ENCODE data around the gene SORT1. TPM values are rescaled to one million over a fixed set of nuclear protein-coding genes. Genes with fewer than 3 reads are reported as not detected.
"Not testable (repeated sequence)": the region's sequence is repeated elsewhere in the genome, so short reads cannot be mapped to it uniquely, and the experiment has no call there.

Gene SORT1
- polyA plus RNA-seq, 1 donor = 30.7 TPM

DNA sequence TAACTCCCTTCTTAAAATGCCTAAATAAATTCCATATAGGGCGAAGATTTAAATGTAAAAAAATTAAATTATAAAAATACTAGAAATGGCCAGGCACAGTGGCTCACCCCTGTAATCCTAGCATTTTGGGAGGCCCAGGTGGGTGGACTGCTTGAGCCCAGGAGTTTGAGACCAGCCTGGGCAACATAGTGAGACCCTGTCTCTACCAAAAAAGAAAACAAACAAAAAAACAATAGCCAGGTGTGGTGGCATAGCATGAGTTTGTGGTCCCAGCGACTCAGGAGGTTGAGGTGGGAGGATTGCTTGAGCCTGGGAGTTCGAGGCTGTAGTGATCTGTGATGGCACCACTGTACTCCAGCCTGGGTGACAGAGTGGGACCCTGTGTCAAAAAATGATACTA lies 17.8 kb downstream of the SORT1 start:
- DNase-seq (ENCODE audit: low read depth) = no peak

DNA sequence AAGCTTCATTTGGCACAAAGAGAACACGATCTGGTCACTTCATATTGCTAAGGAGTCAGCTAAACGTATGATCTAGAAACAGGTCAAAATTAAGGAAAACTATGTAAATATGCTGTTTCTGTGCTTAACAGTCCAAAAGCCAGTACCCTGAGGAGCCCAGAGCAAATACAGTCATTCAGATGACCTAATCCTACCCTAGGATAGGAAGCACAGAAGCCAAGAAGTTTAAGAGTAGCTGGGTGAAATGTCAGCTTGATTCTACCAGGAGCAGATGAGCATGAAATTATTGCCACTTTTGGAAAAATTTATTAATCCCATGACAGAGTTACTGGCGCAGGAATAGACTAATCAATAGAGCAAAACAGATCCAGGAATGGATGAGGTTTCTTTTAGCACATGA lies 18.3 kb downstream of the SORT1 start:
- DNase-seq (ENCODE audit: low read depth) = no peak

DNA sequence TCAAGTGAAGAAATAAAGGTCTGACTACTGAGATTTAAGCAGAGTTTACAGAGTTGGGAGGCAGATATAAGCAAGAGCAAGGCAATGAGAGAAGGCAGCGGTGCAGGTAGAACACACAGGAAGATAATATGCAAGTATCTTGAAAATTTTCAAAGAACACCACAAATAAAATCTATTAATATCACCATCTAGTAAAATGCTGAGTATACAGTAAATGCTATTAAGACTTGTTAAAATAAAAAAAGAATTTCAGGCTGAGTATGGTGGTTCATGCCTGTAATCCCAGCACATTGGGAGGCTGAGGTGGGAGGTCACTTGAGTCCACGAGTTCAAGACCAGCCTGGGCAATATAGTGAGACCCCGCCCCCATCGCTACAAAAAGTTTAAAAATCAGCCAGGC lies 20.0 kb downstream of the SORT1 start:
- no peak for DNase-seq (ENCODE audit: low read depth)

DNA sequence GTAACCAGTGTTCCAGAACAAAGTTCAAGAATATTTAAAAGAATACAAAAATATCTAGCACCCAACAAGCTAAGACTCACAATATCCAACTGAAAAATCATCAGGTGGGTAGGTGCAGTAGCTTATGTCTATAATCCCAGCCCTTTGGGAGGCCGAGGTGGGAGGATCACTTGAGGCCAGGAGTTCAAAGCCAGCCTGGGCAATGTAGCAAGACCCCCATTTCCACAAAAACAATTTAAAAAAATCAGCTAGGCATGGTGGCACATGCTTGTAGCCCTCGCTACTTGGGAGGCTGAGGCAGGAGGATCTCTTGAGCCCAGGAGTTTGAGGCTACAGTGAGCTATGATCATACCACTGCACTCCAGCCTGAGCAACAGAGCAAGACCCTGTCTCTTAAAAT lies 24.0 kb downstream of the SORT1 start:
- not testable (repeated sequence) for DNase-seq (ENCODE audit: low read depth)

DNA sequence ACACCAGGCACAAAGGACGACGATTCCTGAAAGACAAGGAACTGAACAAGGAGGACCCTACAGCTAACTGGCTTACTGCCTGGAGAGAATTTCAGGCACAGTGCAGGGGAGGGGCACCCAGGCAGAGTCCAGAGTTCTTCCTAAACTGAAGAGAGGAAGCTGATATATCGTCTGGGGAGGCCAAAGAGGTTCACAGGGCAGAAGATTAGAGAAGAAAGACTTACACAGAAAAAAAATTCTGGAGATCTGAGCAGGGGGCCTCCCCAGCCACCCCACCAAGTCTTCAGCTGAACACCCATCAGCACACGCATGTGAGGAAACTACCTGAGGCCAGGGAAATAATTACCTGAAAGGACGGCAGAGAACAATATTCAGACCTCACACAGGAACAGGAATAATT lies 24.6 kb downstream of the SORT1 start:
- no peak for DNase-seq (ENCODE audit: low read depth)

GRCh38 chr1:109372281-109372680 lies 25.4 kb downstream of the SORT1 start:
- DNase-seq (ENCODE audit: low read depth) = no peak

DNA sequence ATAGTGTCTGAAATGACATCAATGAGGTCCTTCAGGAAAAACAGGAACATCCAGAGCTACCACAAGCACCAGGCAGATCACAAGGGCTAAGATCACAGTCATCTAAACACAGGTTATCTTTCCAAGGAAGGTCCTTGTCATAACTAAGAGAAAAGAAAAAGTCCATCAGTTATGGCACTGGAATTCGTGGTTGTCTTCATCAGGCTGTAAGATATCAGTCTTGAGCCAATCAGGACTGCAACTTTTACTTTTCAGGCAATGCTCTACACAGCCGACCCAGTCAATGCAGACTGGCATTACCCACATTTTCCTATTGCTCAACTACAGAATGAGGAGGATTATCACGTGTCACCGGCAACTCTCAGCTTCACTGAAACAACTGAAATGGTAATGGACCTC lies 26.4 kb downstream of the SORT1 start:
- no peak for DNase-seq (ENCODE audit: low read depth)

DNA sequence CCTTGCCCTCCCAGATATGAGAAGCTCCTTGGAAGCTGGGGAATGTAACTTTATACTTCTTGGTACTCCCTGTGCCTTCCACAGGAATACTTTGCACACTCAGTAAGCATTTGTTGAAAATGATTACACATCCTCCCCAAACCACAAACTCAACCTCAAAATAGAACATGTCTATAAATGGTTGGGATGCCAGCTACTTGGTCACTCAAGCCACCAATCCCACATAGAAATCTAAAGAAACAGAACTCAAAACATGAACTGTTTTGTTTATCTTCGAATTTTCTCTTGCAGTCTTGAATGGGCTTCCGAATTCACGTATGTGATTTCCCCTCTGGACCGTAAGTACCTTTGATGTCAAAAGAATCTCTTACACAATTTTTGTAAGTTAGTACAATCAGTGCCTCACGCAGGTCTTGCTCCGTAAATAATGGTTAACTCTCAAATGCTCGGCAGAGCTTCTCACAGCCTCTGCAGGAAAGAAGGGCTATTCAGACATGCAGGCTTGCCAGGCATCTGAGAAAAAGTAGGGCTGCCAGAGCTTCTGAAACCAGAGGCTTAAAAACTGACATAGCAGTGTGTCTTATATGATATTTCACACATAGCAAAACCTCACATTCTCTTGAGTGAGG lies 26.9 kb downstream of the SORT1 start:
- DNase-seq (ENCODE audit: low read depth) = no peak

DNA sequence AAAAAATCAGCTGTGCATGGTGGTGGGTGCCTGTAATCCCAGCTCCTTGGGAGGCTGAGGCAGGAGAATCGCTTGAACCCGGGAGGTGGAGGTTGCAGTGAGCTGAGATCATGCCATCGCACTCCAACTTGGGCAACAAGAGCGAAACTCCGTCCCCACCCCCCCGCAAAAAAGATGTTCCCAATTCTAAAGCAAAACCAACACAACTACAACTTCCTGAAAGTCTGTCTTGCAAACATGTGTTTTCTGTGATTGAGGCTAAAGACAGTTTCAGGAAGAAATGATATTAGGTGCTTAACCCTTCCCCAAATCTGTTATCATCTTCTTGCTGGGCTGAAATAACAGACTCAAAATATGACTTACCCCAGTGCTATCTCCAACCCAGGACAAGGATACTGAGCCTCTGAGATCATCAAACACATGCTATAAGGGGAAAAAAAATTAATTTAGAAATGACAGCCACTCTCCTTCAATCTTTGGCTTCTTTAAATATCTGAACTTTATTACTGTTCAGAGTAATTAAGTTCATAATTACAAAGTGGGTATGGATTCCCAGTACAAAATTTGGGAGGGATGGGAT lies 28.5 kb downstream of the SORT1 start:
- DNase-seq (ENCODE audit: low read depth) = no peak

DNA sequence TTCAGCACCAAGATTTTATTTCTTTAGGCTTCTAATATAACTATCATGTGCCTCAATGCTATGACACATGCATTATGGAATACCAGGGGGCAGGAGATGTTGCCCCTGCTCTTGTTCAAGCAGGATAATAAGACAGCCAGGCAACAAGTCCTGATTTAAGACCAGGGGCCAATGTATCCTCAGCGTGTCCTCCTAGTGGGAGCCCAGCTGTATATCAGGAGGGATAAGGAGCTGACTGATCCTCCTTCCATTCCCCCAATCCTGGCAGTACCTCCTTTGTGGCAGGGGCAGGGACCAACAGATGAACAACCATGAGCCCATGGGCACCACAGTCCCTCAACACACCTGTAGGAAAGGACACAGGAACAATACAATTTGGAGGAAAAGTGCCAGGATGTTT lies 29.3 kb downstream of the SORT1 start:
- DNase-seq (ENCODE audit: low read depth) = no peak

GRCh38 chr1:109367626-109368025 lies 30.1 kb downstream of the SORT1 start:
- no peak for DNase-seq (ENCODE audit: low read depth)

DNA sequence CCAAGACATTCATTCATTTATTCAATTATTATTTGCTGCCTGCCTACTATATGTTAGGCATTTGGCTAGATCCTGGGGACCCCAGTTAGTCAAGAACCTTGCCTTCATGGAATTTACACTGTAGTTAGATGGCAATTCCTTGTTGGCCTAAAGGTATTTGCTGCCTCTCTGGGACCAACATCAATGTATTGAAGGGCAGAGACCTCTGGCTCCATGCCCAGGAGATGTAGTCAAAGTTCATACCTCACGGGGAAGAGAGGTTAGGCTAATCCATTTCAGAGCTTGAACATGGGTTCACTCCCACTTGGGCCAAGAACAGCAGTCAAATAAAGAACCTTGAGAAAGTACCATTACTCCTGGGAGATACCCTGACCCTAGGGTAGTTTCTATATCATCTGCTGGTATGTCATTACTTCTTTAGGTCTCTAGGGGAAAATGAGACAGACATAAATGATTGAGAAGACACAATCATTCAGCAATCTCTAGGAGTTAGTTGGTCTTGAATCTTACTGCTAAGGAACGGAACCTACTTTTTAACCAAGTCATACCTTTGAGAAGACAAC lies 32.0 kb downstream of the SORT1 start:
- DNase-seq (ENCODE audit: low read depth) = no peak

GRCh38 chr1:109361649-109362048 lies 36.1 kb downstream of the SORT1 start:
- DNase-seq (ENCODE audit: low read depth) = no peak

DNA sequence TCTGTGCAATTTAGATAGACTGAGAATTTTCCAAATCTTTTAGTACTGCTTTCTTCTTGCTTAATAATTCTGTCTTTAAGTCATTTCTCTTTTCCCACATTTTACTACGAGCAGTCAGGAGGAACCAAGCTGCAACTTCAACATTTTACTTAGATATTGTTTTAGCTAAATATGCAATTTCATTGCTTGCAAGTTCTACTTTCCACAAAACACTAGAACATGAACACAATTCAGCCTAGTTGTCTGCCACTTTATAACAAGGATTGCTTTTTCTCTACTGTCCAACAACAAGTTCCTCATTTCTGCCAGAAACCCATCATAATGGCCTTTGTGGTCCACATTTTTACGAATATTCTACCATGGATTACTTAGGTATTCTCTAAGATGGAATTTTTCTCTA lies 36.6 kb downstream of the SORT1 start:
- DNase-seq (ENCODE audit: low read depth) = no peak

DNA sequence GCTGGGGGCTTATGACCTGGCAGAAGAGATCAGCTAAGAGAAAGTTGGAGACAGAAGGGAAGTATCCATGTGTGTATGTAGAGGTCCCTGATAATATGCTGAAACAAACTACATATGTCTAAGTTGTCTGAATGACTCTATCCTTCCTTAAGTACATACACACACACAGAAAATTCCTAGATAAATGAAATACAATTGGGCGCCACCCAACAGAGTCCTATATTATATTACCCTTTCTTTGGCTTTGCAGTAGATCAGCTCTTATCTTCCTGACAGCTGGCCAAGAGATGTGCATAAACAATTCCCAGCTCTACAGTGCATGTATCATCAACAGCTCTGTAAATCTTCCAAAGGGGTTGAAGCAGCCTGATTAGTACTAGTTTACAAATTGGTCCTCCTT lies 40.1 kb downstream of the SORT1 start:
- no peak for DNase-seq (ENCODE audit: low read depth)

GRCh38 chr1:109356915-109357314 lies 40.8 kb downstream of the SORT1 start:
- no peak for DNase-seq (ENCODE audit: low read depth)

DNA sequence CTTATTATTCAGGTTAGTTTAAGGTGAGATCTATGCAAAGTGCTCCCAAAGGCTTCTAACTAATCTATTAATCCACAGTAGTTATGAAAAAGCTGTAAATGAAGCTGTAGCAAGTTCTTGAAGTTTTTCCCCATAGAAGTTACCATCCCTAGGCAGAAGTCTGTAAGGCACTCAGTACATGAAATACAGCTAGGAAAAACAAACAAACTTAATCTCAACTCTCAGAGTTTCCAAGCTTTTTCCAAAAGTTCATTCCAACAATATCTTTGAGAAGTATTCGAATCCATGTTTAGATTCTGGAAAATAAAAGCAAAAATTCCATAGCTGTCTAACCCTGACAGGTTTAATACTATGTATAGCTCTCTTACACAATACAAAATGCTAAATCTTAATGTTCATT lies 41.2 kb downstream of the SORT1 start:
- DNase-seq (ENCODE audit: low read depth) = no peak

- DNase-seq (ENCODE audit: low read depth) = no peak
Observed at GRCh38 chr1:109354929-109355328, 42.8 kb downstream of the SORT1 start.

DNA sequence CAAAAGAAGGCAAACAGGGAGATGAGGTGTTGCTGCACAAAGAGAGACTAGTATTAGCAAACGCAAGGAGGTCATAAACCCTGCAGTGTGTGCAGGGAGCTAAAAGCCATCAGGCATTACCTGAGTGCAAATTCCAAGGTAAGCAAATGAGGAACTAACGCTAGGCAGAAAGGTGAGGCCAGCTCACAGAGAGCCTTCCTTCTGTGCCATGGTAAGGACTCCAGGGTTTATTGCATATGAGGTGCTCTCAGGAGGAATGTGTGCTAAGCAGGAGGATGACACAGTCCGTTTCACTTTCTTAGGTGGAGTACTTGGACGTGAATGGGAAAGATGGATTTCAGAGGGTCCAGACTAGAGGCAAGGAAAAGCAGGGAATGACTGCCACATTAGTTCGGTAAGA lies 46.3 kb downstream of the SORT1 start:
- no peak for DNase-seq (ENCODE audit: low read depth)

GRCh38 chr1:109350655-109351054 lies 47.1 kb downstream of the SORT1 start:
- no peak for DNase-seq (ENCODE audit: low read depth)

DNA sequence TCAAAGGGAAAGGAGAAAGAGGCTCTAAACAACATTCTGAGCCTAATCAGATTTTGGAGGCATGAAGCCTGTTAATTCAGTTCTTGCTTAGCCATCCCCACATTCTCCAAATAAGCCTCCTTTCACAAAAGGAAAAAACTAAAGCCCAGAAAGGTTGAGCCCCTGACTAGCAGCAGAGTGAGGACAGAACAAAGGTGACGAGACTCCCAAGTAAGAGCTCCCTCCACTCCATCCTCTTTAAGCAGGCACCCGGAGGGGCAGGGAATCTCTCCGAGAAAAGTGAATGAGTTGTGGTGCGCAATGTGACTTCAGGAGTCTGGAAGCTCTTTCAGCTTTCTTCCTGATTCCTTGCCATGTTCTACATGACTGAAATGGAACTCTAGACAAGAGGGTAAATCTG lies 47.5 kb downstream of the SORT1 start:
- DNase-seq (ENCODE audit: low read depth) = no peak

GRCh38 chr1:109347511-109347910 lies 50.2 kb downstream of the SORT1 start:
- no peak for DNase-seq (ENCODE audit: low read depth)
